SW 1271 (cell line): ENCODE results near the gene TXNRD3.

Experiments
- DNase-seq, 2 experiments: peaks; one replicate each; lab custom pipeline; 2025; lab: John Stamatoyannopoulos, UW

The TXNRD3 gene

DNA sequence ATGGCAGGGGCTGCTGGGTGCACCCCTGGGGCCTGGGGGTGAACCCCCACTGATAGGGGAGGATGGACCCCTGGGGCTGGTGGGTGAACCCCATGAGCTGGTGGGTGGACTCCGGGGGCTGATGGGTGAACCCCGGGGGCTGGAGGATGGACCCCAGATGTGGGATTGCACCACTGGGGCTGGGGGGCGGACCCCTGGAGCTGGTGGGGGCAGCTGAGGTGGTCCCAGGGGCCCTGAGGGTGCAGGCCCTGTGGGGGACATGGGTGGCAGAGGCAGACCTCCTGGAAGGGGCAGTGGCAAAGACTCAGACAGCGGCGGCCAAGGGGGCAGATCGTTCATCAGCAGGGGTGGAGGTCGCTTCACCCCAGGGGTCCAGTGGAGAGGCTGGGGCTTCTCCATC, 17.4 kb upstream of the TXNRD3 start:
- no peak for DNase-seq

GRCh38 chr3:126671521-126671920, 16.6 kb upstream of the TXNRD3 start:
- DNase-seq: no peak

- DNase-seq: no peak
Measured at GRCh38 chr3:126668450-126669401, 13.8 kb upstream of the TXNRD3 start.

DNA sequence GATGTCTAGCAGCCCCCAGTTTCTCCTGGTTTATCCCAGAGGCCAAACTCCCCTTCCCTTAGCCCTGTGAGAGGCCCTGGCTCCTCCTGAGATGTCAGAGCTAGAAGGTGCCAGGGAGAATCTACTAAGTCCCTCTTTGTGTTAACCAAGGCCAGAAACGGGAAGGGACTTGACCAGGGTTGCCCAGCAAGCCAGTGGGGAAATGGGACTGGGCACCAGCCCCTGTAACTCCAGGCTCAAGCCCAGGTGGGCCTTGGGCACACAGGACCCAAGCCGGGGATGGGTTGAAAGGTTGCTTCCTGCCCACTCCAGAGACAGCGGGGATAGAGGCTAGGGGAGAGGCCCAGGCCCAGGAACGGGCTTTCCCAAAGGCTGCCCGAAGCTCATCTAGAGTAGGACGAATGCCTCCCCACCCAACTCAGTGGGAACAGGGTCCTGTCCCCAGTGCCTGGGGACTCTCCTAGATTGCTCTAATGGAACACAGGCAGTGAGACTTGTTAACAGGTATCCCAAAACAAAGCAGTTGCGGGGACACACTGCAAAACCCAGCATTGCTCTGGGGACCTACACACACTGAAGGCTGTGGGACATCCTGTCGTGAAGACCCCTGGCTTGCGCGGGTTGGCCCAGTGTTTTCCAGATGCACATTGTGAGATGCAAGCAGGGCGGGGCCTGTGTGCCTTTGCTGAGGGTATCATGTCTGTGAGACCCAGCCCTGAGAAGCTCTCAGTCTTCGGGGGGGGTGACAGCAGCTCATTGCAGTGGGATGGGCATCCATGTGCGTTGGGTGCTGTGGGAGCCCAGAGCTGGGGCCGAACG, 12.9 kb upstream of the TXNRD3 start:
- DNase-seq: no peak

- DNase-seq: no peak
Measured at GRCh38 chr3:126666658-126667528, 12.0 kb upstream of the TXNRD3 start.

DNA sequence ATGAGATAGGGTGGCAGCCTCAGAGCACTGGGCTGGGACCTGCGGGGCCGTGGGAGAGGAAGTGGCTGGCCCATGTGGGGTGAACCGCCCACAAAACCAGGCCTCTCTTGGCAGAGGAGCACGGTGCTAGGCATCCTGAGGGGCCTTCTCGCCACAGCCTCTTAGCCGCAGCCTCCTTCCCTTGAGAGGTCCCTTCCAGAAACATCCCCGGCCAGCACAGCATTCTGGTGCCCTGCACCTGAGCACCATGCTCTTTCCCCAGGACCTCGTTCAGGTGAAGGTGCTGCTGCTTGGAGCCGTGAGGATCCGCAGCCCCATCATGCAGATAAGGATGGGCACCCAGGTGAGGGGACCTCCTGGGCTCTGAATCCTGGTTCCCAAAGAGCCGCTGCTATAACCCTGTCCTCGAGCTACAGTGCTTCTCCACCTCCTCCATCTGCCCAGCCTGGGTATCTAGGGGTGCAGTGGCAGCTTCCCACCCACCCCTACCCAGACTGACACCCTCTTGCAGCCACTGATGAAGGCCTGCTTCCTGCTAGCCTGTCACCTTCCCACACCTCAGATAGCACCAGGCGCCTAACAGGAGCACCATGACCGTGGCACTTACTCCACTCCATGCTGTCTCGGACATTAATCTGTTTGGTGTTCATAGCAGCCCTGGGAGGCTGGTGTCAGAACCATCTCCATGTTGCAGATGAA, 11.2 kb upstream of the TXNRD3 start:
- DNase-seq: no peak

DNA sequence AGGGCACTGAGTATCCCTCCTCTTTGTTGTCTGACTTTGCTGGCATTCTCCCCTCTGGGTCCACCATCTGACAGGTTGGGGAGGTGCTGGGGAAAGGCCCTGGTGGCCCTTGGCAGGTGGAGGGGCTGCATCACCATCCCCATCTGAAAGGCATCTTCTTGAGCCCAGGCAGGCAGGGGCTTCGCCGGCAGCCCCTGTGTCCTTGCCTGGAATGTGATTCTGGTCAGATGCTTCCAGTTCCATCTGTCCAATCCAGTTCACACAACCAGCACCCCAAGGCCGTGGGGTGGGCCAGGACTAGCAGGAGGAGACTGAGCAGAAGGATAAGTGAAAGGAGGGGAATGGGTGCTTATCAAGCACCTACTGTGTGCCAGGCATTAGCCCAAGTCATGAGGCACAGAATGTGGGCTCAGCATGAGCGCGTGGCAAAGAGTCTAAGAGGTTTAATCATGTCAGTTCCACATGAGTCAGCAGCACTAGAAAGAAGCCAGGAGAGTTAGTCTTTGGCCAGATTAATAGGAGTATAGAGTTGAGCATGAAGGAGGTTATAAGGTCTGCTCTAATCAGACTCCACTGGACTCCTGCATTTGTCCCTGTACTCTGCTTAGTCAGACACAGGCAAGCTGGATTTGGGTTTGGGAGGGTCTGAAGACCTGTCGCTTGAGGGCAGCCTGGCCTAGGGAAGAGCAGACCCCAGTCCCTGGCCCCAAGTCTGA, 10.5 kb upstream of the TXNRD3 start:
- no peak for DNase-seq

DNA sequence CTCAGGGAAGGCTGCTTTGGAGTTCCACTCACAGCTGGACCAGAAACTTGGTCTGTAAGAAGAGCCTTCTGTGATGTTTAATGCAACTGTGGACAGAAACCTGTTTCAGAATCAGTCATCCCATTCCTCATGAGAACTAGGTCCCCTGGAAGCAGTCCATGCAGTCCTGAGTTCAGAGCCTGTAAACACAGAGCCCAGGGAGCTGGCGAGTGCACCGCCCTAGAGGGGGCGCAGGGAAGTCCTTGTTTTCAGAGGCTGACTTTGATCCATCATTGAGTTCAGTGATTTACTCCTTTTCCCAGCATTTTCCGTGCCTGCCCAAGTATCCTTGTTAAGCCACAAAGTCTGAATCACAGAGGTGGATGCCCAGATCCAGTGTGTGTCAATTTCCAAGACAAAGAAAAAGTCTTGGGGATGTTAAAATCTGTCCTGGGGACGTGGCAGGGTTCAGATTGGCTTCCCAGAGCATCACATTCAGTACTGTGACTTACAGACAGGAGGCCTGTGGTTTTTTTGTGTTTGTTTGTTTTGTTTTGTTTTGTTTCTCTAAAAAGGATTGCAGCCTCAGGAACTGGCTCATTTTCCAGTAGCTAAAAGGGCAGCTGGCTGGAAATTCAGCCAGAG, 9.8 kb upstream of the TXNRD3 start:
- no peak for DNase-seq

DNA sequence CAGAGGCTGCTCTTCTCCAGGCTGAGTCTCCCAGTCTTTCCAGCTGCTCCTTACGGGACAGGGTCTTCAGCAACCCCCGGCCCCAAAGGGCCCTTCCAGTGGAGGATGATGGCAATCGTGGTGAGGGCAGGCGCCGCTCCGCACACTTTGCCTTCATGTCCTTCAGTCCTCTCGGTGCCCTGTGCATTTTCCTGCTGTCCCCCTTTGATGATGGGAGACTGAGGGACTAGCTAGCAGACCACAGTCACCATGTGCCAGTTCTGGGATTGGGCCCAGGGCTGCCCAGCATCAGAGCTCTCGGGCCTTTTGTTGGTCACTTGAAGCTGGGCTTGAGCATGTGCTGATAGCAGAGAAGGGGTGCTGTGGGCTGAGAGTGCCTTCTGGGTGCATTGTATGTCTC, 8.8 kb upstream of the TXNRD3 start:
- DNase-seq: no peak

GRCh38 chr3:126663257-126663656, 8.3 kb upstream of the TXNRD3 start:
- DNase-seq: no peak

DNA sequence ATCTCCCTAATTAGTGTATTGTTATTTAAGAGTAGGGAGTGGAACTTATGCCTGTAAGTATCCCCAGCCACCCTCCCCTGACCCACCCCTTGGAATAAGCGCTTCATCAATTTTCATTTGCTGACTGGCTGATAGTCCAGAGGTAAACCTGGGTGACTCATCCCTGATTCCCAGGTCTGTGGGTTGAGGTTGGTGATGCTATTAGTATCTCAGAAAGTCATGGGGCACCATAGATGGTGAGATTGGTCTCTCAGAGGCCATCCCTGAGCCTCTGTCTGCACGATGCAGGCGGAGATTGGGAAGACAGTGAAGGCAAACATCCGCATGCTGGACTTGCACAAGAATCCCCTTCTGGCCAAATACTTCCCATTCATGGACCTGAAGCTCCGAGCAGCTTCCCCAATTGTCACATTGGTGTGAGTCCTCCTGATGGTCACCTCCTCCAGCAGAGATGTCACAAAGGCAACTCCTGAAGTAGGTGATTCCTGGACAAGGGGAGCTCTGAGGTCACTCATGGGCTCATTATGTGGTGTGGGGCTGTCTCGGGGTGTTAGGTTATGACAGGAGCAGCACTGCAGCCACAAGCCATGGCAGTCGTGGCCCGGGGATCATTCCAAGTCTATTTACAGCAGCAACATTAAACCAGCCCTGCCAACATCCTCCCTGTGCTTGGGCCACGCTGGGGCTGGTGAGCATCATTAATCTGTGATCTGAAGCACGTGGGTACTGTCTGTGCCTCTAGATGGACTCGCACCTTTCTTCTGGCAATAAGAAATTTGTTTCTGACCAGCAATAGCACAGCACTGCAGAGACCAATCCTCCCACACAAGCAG, 6.8 kb upstream of the TXNRD3 start:
- no peak for DNase-seq

DNA sequence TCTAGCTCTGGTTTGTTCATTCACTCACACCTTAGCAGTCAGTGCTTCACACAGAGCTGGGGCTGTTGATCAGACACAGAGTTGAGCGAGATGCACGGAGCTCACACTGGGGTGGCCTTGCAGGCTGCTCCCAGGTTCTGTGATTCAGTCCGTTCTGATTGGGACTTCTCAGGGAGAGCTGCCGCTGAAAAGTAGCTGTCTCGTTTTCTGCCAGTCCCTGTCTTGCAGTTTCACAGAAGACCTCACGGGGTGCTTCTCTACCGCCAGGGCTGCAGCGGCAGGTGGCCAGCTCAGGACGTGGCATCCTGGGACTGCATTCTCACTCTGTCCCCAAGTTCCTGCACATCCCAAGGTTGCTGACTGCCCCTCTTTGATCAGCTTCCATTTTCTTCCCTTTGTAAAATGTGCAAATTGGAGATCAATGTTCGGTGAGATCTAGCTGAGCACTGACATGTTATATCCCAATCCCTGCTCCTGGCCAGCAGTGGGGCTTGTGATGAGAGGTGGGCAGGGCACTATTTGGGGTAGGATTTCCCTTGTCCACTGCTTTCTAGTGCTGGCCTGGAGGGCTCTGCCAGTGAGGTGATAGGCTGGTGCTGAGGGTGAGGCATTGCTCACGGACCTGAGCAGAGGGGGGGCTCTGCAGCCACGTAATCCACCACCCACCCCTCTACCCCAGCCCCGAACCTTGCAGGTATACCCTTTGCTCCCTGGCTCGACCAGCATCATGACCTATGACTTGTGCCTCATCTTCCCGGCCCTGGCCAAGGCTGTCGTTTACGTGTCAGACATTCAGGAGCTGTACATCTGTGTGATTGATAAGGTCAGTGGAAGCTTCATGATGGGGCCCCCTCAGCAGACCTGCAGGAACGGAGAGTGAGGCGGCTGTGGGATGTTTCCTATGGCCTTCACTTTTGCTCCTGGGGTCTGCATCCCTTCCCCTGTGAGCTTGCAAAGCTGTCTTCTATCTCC, 5.3 kb upstream of the TXNRD3 start:
- no peak for DNase-seq

- DNase-seq: no peak
Measured at GRCh38 chr3:126658584-126658983, 3.7 kb upstream of the TXNRD3 start.

GRCh38 chr3:126657901-126658300, 3.0 kb upstream of the TXNRD3 start:
- DNase-seq: no peak

DNA sequence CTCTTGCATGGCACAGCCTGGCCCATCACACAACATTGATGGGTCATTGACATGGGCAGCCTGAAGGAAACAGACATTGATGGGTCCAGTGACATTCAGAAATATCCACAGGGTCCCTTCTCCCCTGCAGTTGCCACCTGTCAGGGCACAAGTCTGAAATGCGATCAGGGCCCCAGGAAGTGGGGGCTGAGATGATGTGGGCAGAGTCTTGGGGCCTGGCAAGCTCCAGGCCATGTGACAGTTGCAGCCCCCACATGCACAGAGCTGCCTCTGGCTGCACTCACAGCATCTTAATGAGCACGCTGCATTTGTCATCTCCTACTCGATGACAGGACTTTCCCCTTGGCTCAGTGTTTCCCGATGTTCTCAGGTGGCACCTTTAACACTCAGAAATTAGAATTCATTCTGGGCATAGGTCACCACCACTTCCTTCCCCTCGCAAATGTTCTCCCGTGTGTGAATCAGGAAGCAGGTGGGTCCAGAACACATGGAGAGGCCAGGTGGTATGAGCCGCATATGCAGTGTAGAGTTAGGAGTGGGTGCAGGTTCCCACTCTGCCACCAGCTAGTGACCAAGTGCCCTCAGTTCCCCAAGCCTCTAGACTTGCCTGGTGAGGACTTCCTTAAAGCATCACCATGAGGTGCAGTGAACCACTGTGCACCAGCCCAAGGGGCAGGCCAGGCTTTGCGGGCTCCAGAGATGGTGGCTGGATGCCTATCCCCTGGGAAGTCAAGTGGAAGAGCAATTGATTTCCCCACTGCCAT, 1.6 kb upstream of the TXNRD3 start:
- DNase-seq: no peak

GRCh38 chr3:126655887-126656286, 963 bp upstream of the TXNRD3 start:
- no peak for DNase-seq

DNA sequence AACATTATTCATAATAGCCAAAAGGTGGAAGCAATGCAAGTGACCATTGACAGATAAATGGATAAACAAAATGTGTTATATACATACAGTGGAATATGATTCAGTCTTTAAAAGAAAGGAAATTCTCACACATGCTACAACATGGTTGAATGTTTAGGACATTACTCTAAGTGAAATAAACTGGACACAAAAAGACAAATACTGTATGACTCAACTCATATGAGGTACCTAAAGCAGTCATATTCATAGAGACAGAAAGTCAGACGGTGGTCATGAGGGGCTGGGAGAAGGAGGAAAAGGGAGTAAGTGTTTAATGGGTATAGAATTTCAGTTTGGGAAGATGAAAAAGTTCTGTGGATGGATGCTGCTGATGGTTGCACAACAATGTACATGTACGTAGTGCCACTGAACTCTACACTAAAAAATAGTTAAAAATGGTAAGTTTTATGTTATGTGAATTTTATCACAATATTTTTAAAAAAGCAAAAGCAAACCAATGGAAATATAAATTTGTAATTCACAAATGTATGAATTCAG, 5.3 kb downstream of the TXNRD3 start:
- no peak for DNase-seq
